Fibroblast of the aortic adventitia (primary cell): ENCODE measurements around the gene SNX9. TPM values are rescaled to one million over a fixed set of nuclear protein-coding genes. Genes with fewer than 3 reads are reported as not detected.

Experiments used
- DNase-seq: peaks from one replicate; pipeline ENCODE4 v3.0.0-alpha.2; 2010; ENCODE audit warnings: low read depth
- H3K4me3 ChIP-seq: 2 replicates; pipeline ENCODE4 v1.5.1; 2011; ENCODE audit warnings: low read depth, mild to moderate bottlenecking, control low read depth, low read length, moderate library complexity
- total RNA-seq: library from RNA; depleted of rRNA; stranded (reverse); fragments of >200 nt; gene quantifications from 2 replicates; pipeline ENCODE4 v1.2.3, GENCODE V29; 2012; ENCODE audit warnings: low replicate concordance
- TF ChIP-seq, protein P1 (sequence below): IDR thresholded peaks from 2 replicates; pipeline ENCODE4 v1.5.1; 2011; ENCODE audit warnings: mild to moderate bottlenecking, low read length, control low read depth, inconsistent platforms; ENCODE audit not compliant: insufficient read depth

The SNX9 gene
- total RNA-seq, 1 donor: 182 TPM

GRCh38 chr6:157877573-157878438 lies 54.8 kb downstream of the SNX9 start:
- DNase-seq: no peak
- TF ChIP-seq, protein P1, sequence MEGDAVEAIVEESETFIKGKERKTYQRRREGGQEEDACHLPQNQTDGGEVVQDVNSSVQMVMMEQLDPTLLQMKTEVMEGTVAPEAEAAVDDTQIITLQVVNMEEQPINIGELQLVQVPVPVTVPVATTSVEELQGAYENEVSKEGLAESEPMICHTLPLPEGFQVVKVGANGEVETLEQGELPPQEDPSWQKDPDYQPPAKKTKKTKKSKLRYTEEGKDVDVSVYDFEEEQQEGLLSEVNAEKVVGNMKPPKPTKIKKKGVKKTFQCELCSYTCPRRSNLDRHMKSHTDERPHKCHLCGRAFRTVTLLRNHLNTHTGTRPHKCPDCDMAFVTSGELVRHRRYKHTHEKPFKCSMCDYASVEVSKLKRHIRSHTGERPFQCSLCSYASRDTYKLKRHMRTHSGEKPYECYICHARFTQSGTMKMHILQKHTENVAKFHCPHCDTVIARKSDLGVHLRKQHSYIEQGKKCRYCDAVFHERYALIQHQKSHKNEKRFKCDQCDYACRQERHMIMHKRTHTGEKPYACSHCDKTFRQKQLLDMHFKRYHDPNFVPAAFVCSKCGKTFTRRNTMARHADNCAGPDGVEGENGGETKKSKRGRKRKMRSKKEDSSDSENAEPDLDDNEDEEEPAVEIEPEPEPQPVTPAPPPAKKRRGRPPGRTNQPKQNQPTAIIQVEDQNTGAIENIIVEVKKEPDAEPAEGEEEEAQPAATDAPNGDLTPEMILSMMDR: no peak
- no peak overlapping the region for H3K4me3 ChIP-seq

- H3K4me3 ChIP-seq: no peak overlapping the region
- no peak for DNase-seq
- TF ChIP-seq, protein P1: no peak
Observed at GRCh38 chr6:157879034-157879872, 56.2 kb downstream of the SNX9 start.

DNA sequence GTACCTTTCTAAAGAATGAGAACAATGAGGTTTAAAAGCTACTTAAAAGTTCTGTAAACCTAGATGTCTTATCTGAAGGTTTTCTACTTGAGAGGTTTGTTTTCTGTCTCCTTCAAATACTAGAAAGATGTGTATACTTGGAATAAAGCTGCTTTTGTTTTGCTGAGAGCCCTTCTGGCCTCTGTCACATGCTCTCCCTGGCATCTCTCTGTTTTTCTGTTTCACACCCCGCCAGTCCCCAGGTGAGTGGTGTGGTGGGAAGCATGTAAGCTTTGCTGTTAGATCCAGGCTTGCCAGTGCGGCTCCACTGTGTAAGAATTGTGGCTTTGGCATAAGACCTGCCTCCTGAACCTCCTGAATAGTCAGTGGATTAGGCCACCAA lies 56.8 kb downstream of the SNX9 start:
- no peak overlapping the region for H3K4me3 ChIP-seq
- DNase-seq: no peak
- TF ChIP-seq, protein P1: no peak

DNA sequence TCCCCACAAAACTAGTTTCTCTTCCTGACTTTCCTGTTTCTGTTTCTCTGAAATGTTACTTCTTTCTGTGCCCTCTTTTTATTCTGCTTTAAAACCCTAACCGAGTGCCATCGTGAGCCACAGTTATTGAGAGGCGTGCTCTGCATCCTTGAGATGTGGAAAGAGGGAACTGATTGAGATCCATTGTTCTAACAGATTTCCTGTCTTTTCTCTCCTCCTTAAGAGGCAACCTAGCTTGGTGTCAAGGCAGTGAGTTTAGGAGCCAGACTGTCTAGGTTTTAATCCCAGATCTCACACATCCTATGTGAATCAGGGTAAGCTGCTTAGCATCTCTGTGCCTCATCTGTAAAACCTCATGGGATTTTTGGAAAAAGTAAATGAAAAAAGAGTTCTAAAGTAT lies 57.5 kb downstream of the SNX9 start:
- H3K4me3 ChIP-seq: no peak overlapping the region
- no peak for DNase-seq
- TF ChIP-seq, protein P1: no peak

DNA sequence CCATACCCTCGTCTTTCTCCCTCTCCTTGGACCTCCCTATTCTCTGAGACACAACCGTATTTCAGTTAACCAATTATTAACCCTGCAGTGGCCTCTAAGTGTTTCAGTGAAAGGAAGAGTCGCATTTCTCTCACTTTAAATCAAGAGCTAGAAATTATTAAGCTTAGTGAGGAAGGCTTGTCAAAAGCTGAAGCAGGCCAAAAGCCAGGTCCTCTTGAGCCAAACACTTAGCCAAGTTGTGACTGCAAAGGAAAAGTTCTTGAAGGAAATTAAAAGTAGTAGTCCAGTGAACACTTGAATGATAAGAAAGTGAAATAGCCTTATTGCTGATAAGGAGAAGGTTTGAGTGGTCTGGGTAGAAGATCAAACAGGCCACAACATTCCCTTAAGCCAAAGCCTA lies 58.3 kb downstream of the SNX9 start:
- no peak overlapping the region for H3K4me3 ChIP-seq
- DNase-seq: no peak
- TF ChIP-seq, protein P1: no peak

- no peak for DNase-seq
- H3K4me3 ChIP-seq: no peak overlapping the region
- TF ChIP-seq, protein P1: no peak
Observed at GRCh38 chr6:157884756-157885155, 61.7 kb downstream of the SNX9 start.
